GM20431 (cell line): ENCODE measurements around the gene PPP1R9A.

Experiments used
- in situ Hi-C: fragments of 300-500 bp; cut with MseI, MboI; formaldehyde crosslinking; loops from one replicate; pipeline ENCODE4 v1.15.0; 2020; ENCODE audit warnings: low sequenced_read_pairs; ENCODE audit not compliant: unreplicated experiment

Gene PPP1R9A

GRCh38 chr7:94907026-94907810, at the start of gene PPP1R9A:
Gene PPP1R9A, plus strand, starts transcription at chr7:94907594. Its CDS starts 2,520 bp downstream, at chr7:94910114.
- in situ Hi-C loops: no loop called here

DNA sequence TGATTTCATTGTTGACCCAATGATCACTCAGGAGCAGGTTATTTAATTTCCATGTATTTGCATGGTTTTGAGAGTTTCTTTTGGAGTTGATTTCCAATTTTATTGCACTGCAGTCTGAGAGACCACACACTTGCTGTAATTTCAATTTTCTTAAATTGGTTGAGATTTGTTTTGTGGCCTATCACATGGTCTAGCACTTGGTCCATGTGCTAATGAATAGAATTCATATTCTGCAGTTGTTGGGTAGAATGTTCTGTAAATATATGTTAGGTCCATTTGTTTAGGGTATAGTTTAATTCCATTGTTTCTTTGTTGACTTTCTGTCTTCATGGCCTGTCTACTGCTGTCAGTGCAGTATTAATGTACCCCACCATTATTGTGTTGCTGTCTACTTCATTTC, 36.3 kb upstream of the PPP1R9A start:
- in situ Hi-C loops: no loop called here

DNA sequence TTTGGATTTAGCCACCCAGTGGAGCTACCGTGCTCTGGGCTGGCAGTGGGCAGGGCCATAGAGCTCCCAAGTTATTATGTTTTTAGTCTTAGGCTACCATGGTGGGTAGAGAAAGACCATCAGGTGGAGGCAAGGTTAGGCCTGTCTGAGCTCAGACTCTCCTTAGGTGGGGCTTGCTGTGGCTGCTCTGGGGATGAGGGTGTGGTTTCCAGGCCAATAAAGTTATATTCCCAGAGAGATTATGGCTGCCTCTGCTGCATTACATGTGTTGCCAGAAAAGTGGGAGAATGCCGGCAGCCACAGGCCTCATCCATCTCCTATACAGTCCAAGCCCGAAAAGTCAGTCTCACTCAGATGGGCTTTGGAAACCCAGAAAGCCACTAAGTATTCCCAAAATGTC, 34.2 kb upstream of the PPP1R9A start:
- in situ Hi-C loops: no loop called here

- in situ Hi-C loops: no loop called here
These were observed 33.2 kb upstream of the PPP1R9A start for GRCh38 chr7:94874036-94874785.

DNA sequence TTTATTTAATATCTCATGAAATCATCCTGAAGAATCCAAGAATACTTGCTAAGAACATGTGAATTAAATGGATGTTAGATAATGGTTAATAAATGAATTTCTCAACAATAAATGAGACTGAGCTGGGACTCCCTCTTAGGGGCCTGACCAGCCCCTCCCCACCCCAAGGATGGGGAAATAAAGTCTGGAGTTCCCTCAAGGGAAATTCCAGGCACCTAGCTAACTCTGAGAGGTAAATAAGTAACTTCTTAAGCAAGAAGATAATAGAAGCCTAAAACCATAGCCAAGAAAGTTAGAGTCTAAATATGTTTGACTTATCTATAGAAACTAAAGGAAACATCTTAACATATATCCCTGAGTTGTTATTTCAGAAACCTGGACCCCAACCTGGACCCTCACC, 32.2 kb upstream of the PPP1R9A start:
- in situ Hi-C loops: no loop called here

DNA sequence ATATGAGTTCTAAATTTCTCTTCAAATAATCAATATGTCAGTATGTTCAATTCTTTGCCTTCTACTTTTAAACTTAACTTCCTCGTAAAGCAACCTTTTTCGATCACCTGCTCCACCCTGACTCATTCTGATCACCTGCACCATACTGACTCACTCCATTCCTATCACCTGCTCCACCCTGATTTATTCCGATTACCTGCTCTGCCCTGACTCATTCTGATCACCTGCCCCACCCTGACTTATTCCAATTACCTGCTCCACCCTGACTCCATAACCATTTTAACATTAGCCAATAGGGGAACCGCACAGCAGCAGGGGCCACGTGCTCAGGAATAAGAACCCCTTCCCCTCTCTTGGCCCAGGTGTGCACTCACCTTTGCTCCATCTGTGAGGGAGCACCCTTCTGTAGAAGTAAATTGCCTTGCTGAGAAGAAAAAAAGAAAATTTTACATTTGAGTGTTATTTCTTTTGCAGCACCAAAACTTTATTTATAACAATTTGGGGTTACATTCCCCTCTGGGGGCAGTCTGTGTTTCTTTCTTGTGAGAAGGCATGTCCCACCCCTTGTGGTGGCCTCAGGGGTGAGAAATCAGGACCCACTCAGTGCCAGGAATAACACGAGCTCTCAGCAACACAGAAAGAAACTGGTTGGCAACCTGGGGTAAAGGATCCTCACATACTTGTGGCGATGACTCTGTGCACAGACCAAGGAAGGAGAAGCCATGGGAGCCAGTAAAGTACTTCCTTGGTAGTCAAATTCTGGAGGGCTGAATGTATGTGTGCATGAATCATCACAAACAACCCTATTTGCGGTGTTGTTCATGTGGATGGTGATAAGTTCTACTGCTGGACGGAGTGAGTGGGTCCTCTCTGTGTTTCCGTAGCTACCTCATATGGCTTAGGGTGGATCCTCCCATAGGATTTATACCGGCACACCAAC, 29.4 kb upstream of the PPP1R9A start:
- in situ Hi-C loops: no loop called here

DNA sequence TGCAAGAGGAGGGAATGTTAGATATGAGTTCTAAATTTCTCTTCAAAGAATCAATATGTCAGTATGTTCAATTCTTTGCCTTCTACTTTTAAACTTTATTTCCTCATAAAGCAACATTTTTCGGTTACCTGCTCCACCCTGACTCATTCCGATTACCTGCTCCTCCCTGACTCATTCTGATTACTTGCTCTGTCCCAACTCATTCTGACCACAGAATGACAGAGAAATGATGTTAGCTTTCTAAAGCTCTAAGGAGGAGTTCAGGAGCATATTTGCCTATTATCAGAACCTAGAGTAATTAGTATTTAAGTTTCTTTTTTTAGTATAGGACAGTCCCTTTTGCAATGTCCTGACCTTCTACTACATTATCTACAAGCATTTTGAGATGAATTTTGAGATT, 24.5 kb upstream of the PPP1R9A start:
- in situ Hi-C loops: no loop called here

DNA sequence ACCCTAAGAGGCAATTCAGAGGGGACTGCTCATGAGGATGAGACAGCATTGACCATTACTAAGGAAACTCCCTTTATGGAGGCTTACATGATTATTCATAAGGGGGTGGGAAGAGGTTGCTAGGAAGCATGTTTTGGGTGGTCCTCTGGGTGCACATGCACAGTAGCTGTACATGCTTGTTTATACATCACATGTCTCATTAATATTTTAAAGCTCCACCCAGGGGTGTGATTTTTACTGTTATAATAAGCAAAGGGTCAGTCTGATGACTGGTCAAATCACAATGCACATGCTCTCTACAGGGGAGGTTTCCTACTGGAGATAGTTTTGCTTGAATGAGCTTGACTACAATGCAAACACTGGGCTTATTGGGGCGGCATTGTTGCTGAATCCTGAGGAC, 23.8 kb upstream of the PPP1R9A start:
- in situ Hi-C loops: no loop called here

DNA sequence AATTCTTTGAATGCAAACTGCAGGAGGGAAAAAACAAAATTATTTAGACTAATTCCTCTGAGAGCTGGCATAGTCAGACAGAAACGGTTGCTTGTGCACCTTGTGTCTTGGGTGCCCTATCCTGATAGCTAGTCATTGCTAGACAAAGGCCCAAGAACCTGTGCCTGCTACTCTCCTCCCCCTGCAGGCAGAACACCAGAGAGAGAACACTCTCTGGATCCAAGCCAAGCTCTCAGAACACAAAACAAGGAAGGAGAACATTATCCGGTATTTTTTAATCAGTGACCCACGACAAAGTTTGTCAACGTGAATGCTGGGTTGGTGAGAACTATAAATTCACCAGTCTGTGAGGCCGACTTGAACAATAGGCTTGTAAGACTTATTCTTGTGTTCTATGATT, 18.8 kb upstream of the PPP1R9A start:
- in situ Hi-C loops: no loop called here

GRCh38 chr7:94888995-94889523, 18.3 kb upstream of the PPP1R9A start:
- in situ Hi-C loops: no loop called here

- in situ Hi-C loops: no loop called here
These were observed 17.2 kb upstream of the PPP1R9A start for GRCh38 chr7:94890216-94890615.

- in situ Hi-C loops: no loop called here
These were observed 13.7 kb upstream of the PPP1R9A start for GRCh38 chr7:94893661-94894060.

DNA sequence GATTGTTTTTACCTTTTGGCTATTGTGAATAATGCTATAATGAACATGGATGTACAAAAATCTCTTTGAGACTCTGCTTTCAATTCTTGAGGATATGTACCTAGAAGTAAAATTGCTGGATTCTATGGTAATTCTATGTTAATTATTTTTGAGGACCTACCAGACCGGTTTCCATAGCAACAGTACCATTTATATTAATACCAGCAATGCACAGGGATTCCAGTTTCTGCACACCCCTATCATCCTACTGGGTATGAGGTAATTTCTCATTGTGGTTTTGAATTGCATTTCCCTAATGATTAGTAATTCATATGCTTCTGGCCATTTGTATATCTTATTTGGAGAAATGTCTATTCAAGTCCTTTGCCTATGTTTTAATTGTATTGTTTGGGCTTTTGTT, 9.9 kb upstream of the PPP1R9A start:
- in situ Hi-C loops: no loop called here

DNA sequence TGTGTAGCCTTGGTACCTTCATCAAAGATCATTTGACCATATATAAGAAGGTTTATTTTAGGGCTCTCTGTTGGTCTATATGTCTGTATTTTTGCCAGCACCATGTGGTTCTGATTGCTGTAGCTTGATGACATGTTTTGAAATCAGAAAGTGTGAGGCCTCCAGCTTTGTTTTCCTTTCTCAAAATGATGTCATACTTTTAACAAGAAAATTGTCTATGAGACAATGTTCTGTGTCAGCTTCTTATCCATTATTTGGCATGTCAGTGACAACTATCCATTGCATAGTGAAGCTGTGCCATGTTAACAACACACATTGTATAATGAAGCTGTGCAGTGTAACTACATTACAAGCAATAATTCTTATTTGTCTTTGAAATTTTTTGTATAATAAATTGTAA, 9.1 kb upstream of the PPP1R9A start:
- in situ Hi-C loops: no loop called here

DNA sequence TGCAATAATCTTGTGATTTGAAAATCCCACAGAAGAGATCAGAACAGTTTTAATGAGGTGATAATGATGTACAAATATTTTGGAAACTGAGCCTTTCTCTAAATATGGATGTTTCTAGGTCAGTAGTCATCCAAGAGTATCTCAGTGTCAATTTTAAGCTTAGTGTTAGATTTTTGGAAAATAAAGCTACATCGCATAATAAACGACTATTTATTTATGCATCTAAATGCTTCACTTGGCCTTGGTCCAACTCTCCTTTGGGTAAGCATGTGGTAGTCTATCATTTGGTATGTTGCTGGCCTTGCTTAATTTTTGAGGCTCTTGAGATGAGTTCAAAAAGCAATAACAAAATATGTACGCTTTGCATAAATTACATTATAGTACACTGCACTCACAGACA, 5.4 kb upstream of the PPP1R9A start:
- in situ Hi-C loops: no loop called here

GRCh38 chr7:94903971-94904370, 3.4 kb upstream of the PPP1R9A start:
- in situ Hi-C loops: no loop called here

- in situ Hi-C loops: no loop called here
These were observed 2.4 kb upstream of the PPP1R9A start for GRCh38 chr7:94904982-94905381.

- in situ Hi-C loops: no loop called here
These were observed 1.1 kb upstream of the PPP1R9A start for GRCh38 chr7:94906065-94906851.

- in situ Hi-C loops: no loop called here
These were observed 473 bp downstream of the PPP1R9A start for GRCh38 chr7:94907811-94908322.
